Tibial nerve (tissue), 4 donors: ENCODE results near the gene KCNQ1. TPM values are rescaled to one million over a fixed set of nuclear protein-coding genes. Genes with fewer than 3 reads are reported as not detected.

ENCODE experiments used
- DNase-seq, 2 donors: peaks; one replicate each; pipeline ENCODE4 v3.0.0-alpha.2; 2019; ENCODE audit warnings: low spot score in 2 of 2
- H3K27ac ChIP-seq, 4 donors: fragments of 200-600 bp; sonication (generic) in 3 of 4; one replicate each; pipeline ENCODE4 v1.5.1; 2017 to 2019; ENCODE audit warnings: mild to moderate bottlenecking in 1 of 4
- H3K27me3 ChIP-seq, 2 donors: fragments of 200-600 bp; sonication (generic) in 1 of 2; one replicate each; pipeline versions ENCODE4 v1.5.1 to v1.6.0; 2017 to 2019
- H3K36me3 ChIP-seq, 3 donors: fragments of 200-600 bp; sonication (generic); one replicate each; pipeline ENCODE4 v1.5.1; 2018 to 2019
- H3K4me1 ChIP-seq, 4 donors: fragments of 200-600 bp; sonication (generic) in 3 of 4; one replicate each; pipeline ENCODE4 v1.5.1; 2017 to 2019
- H3K4me3 ChIP-seq, 4 donors: fragments of 200-600 bp; sonication (generic) in 3 of 4; one replicate each; pipeline ENCODE4 v1.5.1; 2017 to 2019; ENCODE audit warnings: mild to moderate bottlenecking in 1 of 4, moderate library complexity in 1 of 4
- H3K9me3 ChIP-seq, 4 donors: fragments of 200-600 bp; sonication (generic) in 3 of 4; one replicate each; pipeline ENCODE4 v1.5.1; 2017 to 2019
- CTCF ChIP-seq, 5 experiments: fragments of 200-600 bp in 3 of 5; fragments of 450-650 bp in 2 of 5; sonication (generic) in 3 of 5; IDR thresholded peaks; one replicate each; pipeline ENCODE4 v1.5.1; 2016 to 2019; ENCODE audit warnings: antibody characterized with exemption in 5 of 5, mild to moderate bottlenecking in 3 of 5, moderate library complexity in 2 of 5
- EP300 ChIP-seq, 2 donors: sonication (generic); formaldehyde crosslinking; IDR thresholded peaks; one replicate each; pipeline ENCODE4 v1.6.1; 2017; ENCODE audit warnings: antibody characterized with exemption in 2 of 2, mild to moderate bottlenecking in 1 of 2
- POLR2A ChIP-seq, 2 donors: fragments of 450-650 bp; IDR thresholded peaks; one replicate each; pipeline ENCODE4 v1.6.1; 2017; ENCODE audit warnings: antibody characterized with exemption in 2 of 2, mild to moderate bottlenecking in 2 of 2, moderate library complexity in 2 of 2
- WGBS, 2 donors: methylation state at CpG; one replicate each; pipeline ENCODE4 v1.1.5; 2018; 5-methylcytosine and 5-hydroxymethylcytosine counted together
- total RNA-seq, 4 donors: library from RNA; depleted of rRNA; stranded (reverse); fragments of >200 nt; gene quantifications; one replicate each; pipeline ENCODE4 v1.1.0, GENCODE V29; 2016

The KCNQ1 gene
- total RNA-seq, 4 donors from 2014 or later: 3.5 to 11.4 (median 7.5) TPM

DNA sequence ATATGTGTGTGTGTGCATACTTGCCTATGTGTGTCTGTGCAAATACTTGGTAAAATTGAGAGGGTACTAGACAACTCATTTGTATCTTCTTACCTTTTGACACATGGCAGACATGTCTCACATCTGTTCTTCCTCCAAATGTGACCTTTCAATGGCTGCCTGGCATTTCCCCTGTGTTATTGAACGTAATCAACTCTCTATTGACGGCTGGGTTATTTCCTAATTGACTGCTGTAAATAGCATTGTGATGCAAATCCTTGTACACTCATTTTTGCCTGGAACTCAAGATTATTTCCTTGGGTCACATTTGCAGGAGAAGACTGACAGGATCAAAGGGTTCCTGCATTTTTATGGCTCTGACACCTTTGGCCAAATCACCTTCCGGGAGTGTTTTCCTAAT, 37.4 kb downstream of the KCNQ1 start:
- no peak overlapping the region for H3K4me3 ChIP-seq
- no peaks in the 10 kb centered on the region for H3K27me3 ChIP-seq
- H3K36me3 ChIP-seq: no peaks in the 10 kb centered on the region
- H3K27ac ChIP-seq: no peak overlapping the region
- TF ChIP-seq POLR2A (IDR thresholded peaks at IDR 0.05) (no peak), EP300 (IDR thresholded peaks at IDR 0.05) (no peak), CTCF (IDR thresholded peaks at IDR 0.05) (no peak)
- no peak for DNase-seq
- WGBS, 2 donors: 16% methylated on average over 3 of the region's 3 CpGs
- H3K9me3 ChIP-seq: peaks cover 0 to 32% (median 3%) of the 10 kb centered on the region in 4 donors
- no peaks in the 10 kb centered on the region for H3K4me1 ChIP-seq

- Histone ChIP-seq H3K36me3 (no peaks in the 10 kb centered on the region), H3K4me1 (no peaks in the 10 kb centered on the region), H3K27ac (no peak overlapping the region), H3K4me3 (no peak overlapping the region), H3K9me3 (peaks cover 0 to 37% (median 5%) of the 10 kb centered on the region in 4 donors), H3K27me3 (no peaks in the 10 kb centered on the region)
- WGBS, 2 donors: 63 to 65% methylated on average over 5 of the region's 5 CpGs
- no peak for DNase-seq
- TF ChIP-seq POLR2A (IDR thresholded peaks at IDR 0.05) (no peak), CTCF (IDR thresholded peaks at IDR 0.05) (no peak), EP300 (IDR thresholded peaks at IDR 0.05) (no peak)
Measured at GRCh38 chr11:2482745-2483144, 37.9 kb downstream of the KCNQ1 start.

DNA sequence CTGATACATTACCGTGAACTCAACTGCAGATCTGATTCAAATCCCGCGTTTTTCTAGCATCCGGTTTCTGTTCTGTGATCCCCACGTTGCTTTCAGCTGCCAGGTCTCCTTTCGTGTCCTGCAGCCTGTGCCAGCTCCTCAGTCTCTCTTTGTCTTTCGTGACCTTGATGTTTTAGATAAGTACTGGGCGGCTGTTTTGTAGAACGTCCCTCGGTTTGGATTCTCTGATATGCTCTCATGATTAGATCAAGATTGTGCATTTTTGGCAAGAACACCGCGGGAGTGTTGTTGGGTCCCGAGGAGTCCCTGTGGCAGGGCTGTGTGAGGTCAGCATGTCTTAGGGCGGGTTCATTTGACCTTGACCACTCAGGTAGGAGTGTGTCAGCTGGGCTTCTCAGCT, 38.6 kb downstream of the KCNQ1 start:
- DNase-seq: no peak

GRCh38 chr11:2484576-2485125, 39.8 kb downstream of the KCNQ1 start:
- H3K4me1 ChIP-seq: no peaks in the 10 kb centered on the region
- H3K27ac ChIP-seq: no peak overlapping the region
- no peaks in the 10 kb centered on the region for H3K36me3 ChIP-seq
- 93 to 94% methylated on average over 16 of the region's 16 CpGs for WGBS, 2 donors
- peaks cover 0 to 52% (median 6%) of the 10 kb centered on the region in 4 donors for H3K9me3 ChIP-seq
- no peak overlapping the region for H3K4me3 ChIP-seq
- no peak for DNase-seq
- H3K27me3 ChIP-seq: no peaks in the 10 kb centered on the region
- TF ChIP-seq CTCF (IDR thresholded peaks at IDR 0.05): no peak
- no peak for TF ChIP-seq POLR2A (IDR thresholded peaks at IDR 0.05)
- no peak for TF ChIP-seq EP300 (IDR thresholded peaks at IDR 0.05)

More for the DNA sequence above, 38.6 kb downstream of the KCNQ1 start:
- Histone ChIP-seq H3K36me3 (no peaks in the 10 kb centered on the region), H3K27ac (no peak overlapping the region), H3K27me3 (no peaks in the 10 kb centered on the region), H3K4me3 (no peak overlapping the region), H3K9me3 (peaks cover 0 to 44% (median 8%) of the 10 kb centered on the region in 4 donors), H3K4me1 (no peaks in the 10 kb centered on the region)
- 66 to 68% methylated on average over 14 of the region's 14 CpGs for WGBS, 2 donors
- TF ChIP-seq POLR2A (IDR thresholded peaks at IDR 0.05) (no peak), EP300 (IDR thresholded peaks at IDR 0.05) (no peak), CTCF (IDR thresholded peaks at IDR 0.05) (no peak)

- no peak for DNase-seq
- H3K27me3 ChIP-seq: no peaks in the 10 kb centered on the region
- no peaks in the 10 kb centered on the region for H3K4me1 ChIP-seq
Measured at GRCh38 chr11:2488004-2488403, 43.2 kb downstream of the KCNQ1 start.

More at GRCh38 chr11:2488004-2488403, 43.2 kb downstream of the KCNQ1 start:
- no peak overlapping the region for H3K4me3 ChIP-seq
- TF ChIP-seq EP300 (IDR thresholded peaks at IDR 0.05) (no peak), POLR2A (IDR thresholded peaks at IDR 0.05) (no peak), CTCF (IDR thresholded peaks at IDR 0.05) (no peak)
- peaks cover 0 to 46% (median 6%) of the 10 kb centered on the region in 4 donors for H3K9me3 ChIP-seq
- H3K36me3 ChIP-seq: no peaks in the 10 kb centered on the region
- H3K27ac ChIP-seq: no peak overlapping the region
